Common myeloid progenitor, CD34-positive (primary cell): ENCODE results near the gene FAM156A.
"Not testable (repeated sequence)": the region's sequence is repeated elsewhere in the genome, so short reads cannot be mapped to it uniquely, and the experiment has no call there.

Experiments used
- CTCF ChIA-PET: fragments of 350-600 bp; sonication (Branson Sonifier 250); formaldehyde crosslinking; loops from one replicate; lab custom pipeline; 2021; ENCODE audit warnings: antibody characterized with exemption; lab: Charles Lee
- POLR2A ChIA-PET: fragments of 350-600 bp; sonication (Branson Sonifier 250); formaldehyde crosslinking; loops from one replicate; lab custom pipeline; 2021; ENCODE audit warnings: antibody characterized with exemption; lab: Charles Lee
- DNase-seq, 3 donors: peaks; one replicate each; pipeline versions ENCODE4 v3.0.0 to v3.0.0-alpha.2; 2013
- H3K27ac ChIP-seq, 2 experiments: 1 replicate in 1 of 2; 2 replicates in 1 of 2; pipeline ENCODE4 v1.7.0; 2013; ENCODE audit warnings: inconsistent platforms in 2 of 2, low read length in 2 of 2, mild to moderate bottlenecking in 2 of 2, low read depth in 1 of 2, moderate library complexity in 1 of 2; ENCODE audit not compliant: severe bottlenecking in 2 of 2, insufficient read depth in 1 of 2, poor library complexity in 1 of 2
- H3K27me3 ChIP-seq, 5 experiments: replicated peaks in 2 of 5; 1 replicate in 3 of 5; 2 replicates in 2 of 5; pipeline versions ENCODE4 v1.6.1 to v1.7.0; 2013; ENCODE audit warnings: low read length in 4 of 5, mild to moderate bottlenecking in 2 of 5, moderate library complexity in 2 of 5, inconsistent platforms in 1 of 5; ENCODE audit not compliant: insufficient read depth in 5 of 5, control insufficient read depth in 4 of 5
- H3K36me3 ChIP-seq, 4 experiments: 1 replicate in 2 of 4; 2 replicates in 2 of 4; pipeline versions ENCODE4 v1.6.1 to v1.7.0; 2013; ENCODE audit warnings: low read length in 3 of 4, control low read depth in 1 of 4, mild to moderate bottlenecking in 1 of 4; ENCODE audit not compliant: control insufficient read depth in 4 of 4, insufficient read depth in 4 of 4
- H3K4me1 ChIP-seq, 4 experiments: 1 replicate in 3 of 4; 2 replicates in 1 of 4; pipeline versions ENCODE4 v1.6.1 to v1.7.1; 2013; ENCODE audit warnings: low read length in 3 of 4, mild to moderate bottlenecking in 3 of 4, control low read depth in 1 of 4, inconsistent platforms in 1 of 4, moderate library complexity in 1 of 4; ENCODE audit not compliant: control insufficient read depth in 4 of 4, insufficient read depth in 4 of 4; ENCODE audit errors: control extremely low read depth in 1 of 4
- H3K4me3 ChIP-seq, 7 experiments: 1 replicate in 4 of 7; 2 replicates in 3 of 7; pipeline versions ENCODE4 v1.5.1 to v1.7.0; 2013; ENCODE audit warnings: mild to moderate bottlenecking in 7 of 7, low read length in 6 of 7, moderate library complexity in 6 of 7, inconsistent platforms in 2 of 7, low read depth in 2 of 7, control low read depth in 1 of 7; ENCODE audit not compliant: insufficient read depth in 4 of 7, control insufficient read depth in 1 of 7; ENCODE audit errors: extremely low read depth in 1 of 7
- H3K9me3 ChIP-seq, 5 experiments: 1 replicate in 4 of 5; 2 replicates in 1 of 5; pipeline versions ENCODE4 v1.6.1 to v1.7.1; 2013; ENCODE audit warnings: low read length in 4 of 5, mild to moderate bottlenecking in 2 of 5, inconsistent platforms in 1 of 5, low read depth in 1 of 5, moderate library complexity in 1 of 5; ENCODE audit not compliant: control insufficient read depth in 4 of 5, insufficient read depth in 2 of 5; ENCODE audit errors: control extremely low read depth in 1 of 5
- WGBS: methylation state at CpG from one replicate; pipeline ENCODE4 v1.1.5; 2013; ENCODE audit not compliant: insufficient coverage; 5-methylcytosine and 5-hydroxymethylcytosine counted together

FAM156A gene

GRCh38 chrX:52941728-52942127, 16.6 kb downstream of the FAM156A start:
- CTCF ChIA-PET, H3K27ac ChIP-seq, H3K4me3 ChIP-seq, H3K27me3 ChIP-seq, POLR2A ChIA-PET, H3K4me1 ChIP-seq, H3K9me3 ChIP-seq, H3K36me3 ChIP-seq, DNase-seq: not testable (repeated sequence)
- WGBS = no CpG with 5 or more reads among the region's 10 CpGs

DNA sequence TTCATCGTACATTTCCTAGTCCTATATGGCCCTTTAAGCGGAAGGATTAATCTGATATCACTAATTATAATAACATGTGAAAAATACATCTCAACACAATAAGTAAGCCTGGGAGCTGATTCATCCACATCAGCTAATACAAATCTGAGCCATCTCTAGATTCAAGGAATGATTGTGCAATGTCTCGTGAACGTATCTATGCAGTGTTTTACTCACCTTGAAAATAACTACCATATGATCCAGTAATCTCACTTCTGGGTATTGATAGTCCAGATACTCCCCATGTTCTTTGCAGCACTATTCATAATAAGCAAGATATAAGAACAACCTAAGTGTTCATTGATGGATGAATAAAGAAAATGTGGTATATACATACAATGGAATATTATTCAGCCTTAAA, 17.6 kb downstream of the FAM156A start:
- H3K4me1 ChIP-seq, DNase-seq, H3K36me3 ChIP-seq, H3K4me3 ChIP-seq, H3K27me3 ChIP-seq, H3K9me3 ChIP-seq, POLR2A ChIA-PET, H3K27ac ChIP-seq, CTCF ChIA-PET: not testable (repeated sequence)
- no CpG with 5 or more reads among the region's 4 CpGs for WGBS

- H3K27ac ChIP-seq = peak overlapping the region in 1 of 2 experiments; percentile 97
- DNase-seq, H3K36me3 ChIP-seq, POLR2A ChIA-PET, H3K9me3 ChIP-seq, H3K27me3 ChIP-seq: not testable (repeated sequence)
- peak overlapping the region in 6 of 7 experiments; percentile 49 to 97 (median 83) for H3K4me3 ChIP-seq
- CTCF ChIA-PET = interaction anchor here (0.9 kb wide), 1 partner anchor 9 kb away, joined by 3 read pairs; no protein-coding TSS in a partner anchor
- H3K4me1 ChIP-seq = peaks cover 3 to 13% (median 9%) of the 10 kb centered on the region in 4 experiments
- 4% methylated on average over 9 of the region's 10 CpGs for WGBS
These were observed 22.9 kb downstream of the FAM156A start for GRCh38 chrX:52935470-52935784.

GRCh38 chrX:52934704-52935469, 23.4 kb downstream of the FAM156A start:
- ChIA-PET POLR2A (no interaction called here), CTCF (interaction anchor here (0.9 kb wide), 1 partner anchor 9 kb away, joined by 3 read pairs; no protein-coding TSS in a partner anchor)
- H3K4me1 ChIP-seq = peaks cover 3 to 13% (median 9%) of the 10 kb centered on the region in 4 experiments
- 0% methylated on average over 48 of the region's 61 CpGs for WGBS
- H3K36me3 ChIP-seq = no peaks in the 10 kb centered on the region
- DNase-seq = peak; percentile 94 to 98 (median 98)
- peak overlapping the region; percentile 92 to 97 for H3K27ac ChIP-seq
- no peaks in the 10 kb centered on the region for H3K9me3 ChIP-seq
- H3K27me3 ChIP-seq = peaks cover 0 to 2% (median 0%) of the 10 kb centered on the region in 5 experiments
- H3K4me3 ChIP-seq = peak overlapping the region; percentile 61 to 97 (median 82)

GRCh38 chrX:52933976-52934703, 24.2 kb downstream of the FAM156A start:
- Histone ChIP-seq H3K27ac (peak overlapping the region in 1 of 2 experiments; percentile 97), H3K4me3 (peak overlapping the region; percentile 61 to 97 (median 82)), H3K27me3 (peaks cover 0 to 2% (median 0%) of the 10 kb centered on the region in 5 experiments), H3K9me3 (no peaks in the 10 kb centered on the region), H3K36me3 (no peaks in the 10 kb centered on the region), H3K4me1 (peaks cover 3 to 13% (median 9%) of the 10 kb centered on the region in 4 experiments)
- WGBS = 5% methylated on average over 19 of the region's 27 CpGs
- DNase-seq = peak in 1 of 3 donors; percentile 28
- CTCF ChIA-PET = interaction anchor here (1.1 kb wide), 1 partner anchor 10 kb away, joined by 3 read pairs; no protein-coding TSS in a partner anchor
- POLR2A ChIA-PET = no interaction called here

DNA sequence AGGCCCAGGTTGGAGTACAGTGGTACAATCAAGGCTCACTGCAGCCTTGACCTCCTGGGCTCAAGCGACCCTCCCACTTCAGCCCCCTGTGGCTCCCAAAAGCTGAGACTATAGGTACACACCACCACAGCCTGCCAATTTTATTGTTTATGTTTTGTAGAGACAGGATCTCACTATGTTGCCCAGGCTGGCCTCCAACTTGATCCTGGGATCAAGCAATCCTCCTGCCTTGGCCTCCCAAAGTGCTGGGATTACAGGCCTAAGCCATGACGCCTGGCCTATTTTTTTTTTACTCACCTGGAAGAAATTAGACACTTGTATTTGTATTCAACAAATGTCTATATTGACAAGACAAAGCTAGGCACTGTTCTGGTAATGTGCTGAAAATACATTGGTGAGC, 25.1 kb downstream of the FAM156A start:
- POLR2A ChIA-PET = no interaction called here
- Histone ChIP-seq H3K36me3 (no peaks in the 10 kb centered on the region), H3K27me3 (peaks cover 0 to 2% (median 0%) of the 10 kb centered on the region in 5 experiments), H3K4me1 (peaks cover 3 to 13% (median 10%) of the 10 kb centered on the region in 4 experiments), H3K9me3 (no peaks in the 10 kb centered on the region), H3K4me3 (no peak overlapping the region), H3K27ac (no peak overlapping the region)
- CTCF ChIA-PET = interaction anchor here (1.1 kb wide), 1 partner anchor 10 kb away, joined by 3 read pairs; no protein-coding TSS in a partner anchor
- 100% methylated on average over 1 of the region's 2 CpGs for WGBS
- DNase-seq = no peak

DNA sequence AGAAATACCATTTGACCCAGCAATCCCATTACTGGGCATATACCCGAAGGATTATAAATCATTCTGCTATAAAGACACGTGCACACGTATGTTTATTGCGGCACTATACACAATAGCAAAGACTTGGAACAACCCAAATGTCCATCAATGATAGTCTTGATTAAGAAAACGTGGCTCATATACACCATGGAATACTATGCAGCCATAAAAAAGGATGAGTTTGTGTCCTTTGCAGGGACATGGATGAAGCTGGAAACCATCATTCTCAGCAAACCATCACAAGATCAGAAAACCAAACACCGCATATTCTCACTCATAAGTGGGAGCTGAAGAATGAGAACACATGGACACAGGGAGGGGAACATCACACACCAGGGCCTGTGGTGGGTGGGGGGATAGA, 28.1 kb downstream of the FAM156A start:
- H3K27me3 ChIP-seq, CTCF ChIA-PET, H3K27ac ChIP-seq, POLR2A ChIA-PET, H3K36me3 ChIP-seq, H3K9me3 ChIP-seq, DNase-seq, H3K4me3 ChIP-seq: not testable (repeated sequence)
- WGBS = 81% methylated on average over 3 of the region's 6 CpGs
- peaks cover 6 to 18% (median 11%) of the 10 kb centered on the region in 4 experiments for H3K4me1 ChIP-seq
